SK-MEL-5 (cell line): Measurements from ENCODE around the gene HOXC11. TPM values are rescaled to one million over a fixed set of nuclear protein-coding genes. Genes with fewer than 3 reads are reported as not detected.
A peak's percentile ranks its signal among the peaks of the same experiment; 100 is the strongest.

ENCODE experiments used
- DNase-seq: peaks from one replicate; pipeline ENCODE4 v3.0.0-alpha.2; 2016; ENCODE audit warnings: low read depth, low spot score
- in situ Hi-C: cut with HindIII; loops from 2 replicates; pipeline ENCODE4 v1.10.0; 2016; ENCODE audit warnings: low sequenced_read_pairs, high pct_unique_total_duplicates, low pct_unique_long_range_greater_than_20kb
- total RNA-seq: library from RNA; depleted of rRNA; stranded (reverse); fragments of >200 nt; shearing (Covaris generic); gene quantifications from 2 replicates; pipeline ENCODE4 v1.2.3, GENCODE V29; 2014

Gene HOXC11
- total RNA-seq, 1 experiment from 2014 or later, result 0.61 TPM

GRCh38 chr12:53977596-53978445, 4.9 kb downstream of the HOXC11 start:
- no peak for DNase-seq
- in situ Hi-C loops, result no loop called here

GRCh38 chr12:53978477-53979356, 5.8 kb downstream of the HOXC11 start:
- in situ Hi-C loops, result no loop called here
- no peak for DNase-seq

GRCh38 chr12:53980104-53980801, 7.3 kb downstream of the HOXC11 start:
- DNase-seq, result no peak
- in situ Hi-C loops, result no loop called here

- no peak for DNase-seq
- in situ Hi-C loops, result no loop called here
These were observed 8.0 kb downstream of the HOXC11 start for GRCh38 chr12:53980802-53981496.

GRCh38 chr12:53981634-53982565, 9.0 kb downstream of the HOXC11 start:
- DNase-seq, result no peak
- in situ Hi-C loops, result no loop called here

- DNase-seq, result no peak
- in situ Hi-C loops, result no loop called here
These were observed 10.0 kb downstream of the HOXC11 start for GRCh38 chr12:53982648-53983567.

- in situ Hi-C loops, result no loop called here
- no peak for DNase-seq
These were observed 10.6 kb downstream of the HOXC11 start for GRCh38 chr12:53983568-53983949.

GRCh38 chr12:53983950-53984572, 11.1 kb downstream of the HOXC11 start:
- in situ Hi-C loops, result no loop called here
- no peak for DNase-seq

- in situ Hi-C loops, result no loop called here
- peak; percentile 96 for DNase-seq
These were observed 12.2 kb downstream of the HOXC11 start, which contains the start of gene HOXC10 for GRCh38 chr12:53984901-53985691. TSS of gene HOXC10 (plus strand) at chr12:53985146. CDS start at chr12:53985260, 114 bp downstream.

GRCh38 chr12:53985692-53985993, 12.7 kb downstream of the HOXC11 start:
- DNase-seq, result no peak
- in situ Hi-C loops, result no loop called here

GRCh38 chr12:53985994-53986685, 13.2 kb downstream of the HOXC11 start:
- no peak for DNase-seq
- in situ Hi-C loops, result no loop called here

- DNase-seq, result no peak
- in situ Hi-C loops, result no loop called here
These were observed 14.0 kb downstream of the HOXC11 start for GRCh38 chr12:53986686-53987483.

- DNase-seq, result no peak
- in situ Hi-C loops, result no loop called here
These were observed 14.9 kb downstream of the HOXC11 start for GRCh38 chr12:53987787-53988230.
